ENCODE data around the gene MAP3K9.

The MAP3K9 gene

GRCh38 chr14:70827347-70827746 is 18.0 kb upstream of the MAP3K9 start (continued):
- no peak for TF ChIP-seq POU6F1 (CRISPR knock-in tag; IDR thresholded peaks at IDR 0.05; ENCODE audit: borderline replicate concordance, low read depth)
- no peak for TF ChIP-seq CSRNP3 (CRISPR knock-in tag; IDR thresholded peaks at IDR 0.05)
- TF ChIP-seq ZNF565 (CRISPR knock-in tag; conservative IDR thresholded peaks at IDR 0.05; ENCODE audit: low read depth): no peak

DNA sequence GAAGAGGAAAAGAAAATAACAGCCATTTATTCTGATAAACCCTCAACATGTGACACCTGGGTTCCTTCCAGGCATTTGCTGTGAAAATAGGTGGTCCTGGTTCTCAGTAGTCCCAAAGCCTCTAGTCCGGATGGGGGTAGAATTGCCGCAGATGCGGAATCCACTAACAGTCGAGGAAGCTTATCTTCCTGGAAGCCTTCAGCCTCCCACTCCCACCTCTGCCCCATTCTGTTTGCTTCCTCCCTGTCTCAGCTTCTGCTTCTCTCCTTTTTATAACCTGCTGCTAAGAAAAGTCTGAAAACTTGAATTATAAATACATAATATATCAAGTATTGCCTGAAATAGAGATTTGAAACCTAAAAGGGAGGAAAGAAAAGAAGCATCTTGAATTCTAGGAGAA is 14.0 kb upstream of the MAP3K9 start:
- TF ChIP-seq, protein P1, sequence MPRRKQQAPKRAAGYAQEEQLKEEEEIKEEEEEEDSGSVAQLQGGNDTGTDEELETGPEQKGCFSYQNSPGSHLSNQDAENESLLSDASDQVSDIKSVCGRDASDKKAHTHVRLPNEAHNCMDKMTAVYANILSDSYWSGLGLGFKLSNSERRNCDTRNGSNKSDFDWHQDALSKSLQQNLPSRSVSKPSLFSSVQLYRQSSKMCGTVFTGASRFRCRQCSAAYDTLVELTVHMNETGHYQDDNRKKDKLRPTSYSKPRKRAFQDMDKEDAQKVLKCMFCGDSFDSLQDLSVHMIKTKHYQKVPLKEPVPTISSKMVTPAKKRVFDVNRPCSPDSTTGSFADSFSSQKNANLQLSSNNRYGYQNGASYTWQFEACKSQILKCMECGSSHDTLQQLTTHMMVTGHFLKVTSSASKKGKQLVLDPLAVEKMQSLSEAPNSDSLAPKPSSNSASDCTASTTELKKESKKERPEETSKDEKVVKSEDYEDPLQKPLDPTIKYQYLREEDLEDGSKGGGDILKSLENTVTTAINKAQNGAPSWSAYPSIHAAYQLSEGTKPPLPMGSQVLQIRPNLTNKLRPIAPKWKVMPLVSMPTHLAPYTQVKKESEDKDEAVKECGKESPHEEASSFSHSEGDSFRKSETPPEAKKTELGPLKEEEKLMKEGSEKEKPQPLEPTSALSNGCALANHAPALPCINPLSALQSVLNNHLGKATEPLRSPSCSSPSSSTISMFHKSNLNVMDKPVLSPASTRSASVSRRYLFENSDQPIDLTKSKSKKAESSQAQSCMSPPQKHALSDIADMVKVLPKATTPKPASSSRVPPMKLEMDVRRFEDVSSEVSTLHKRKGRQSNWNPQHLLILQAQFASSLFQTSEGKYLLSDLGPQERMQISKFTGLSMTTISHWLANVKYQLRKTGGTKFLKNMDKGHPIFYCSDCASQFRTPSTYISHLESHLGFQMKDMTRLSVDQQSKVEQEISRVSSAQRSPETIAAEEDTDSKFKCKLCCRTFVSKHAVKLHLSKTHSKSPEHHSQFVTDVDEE (CRISPR knock-in tag; IDR thresholded peaks at IDR 0.05): no peak
- TF ChIP-seq ZC3H10 (CRISPR knock-in tag; IDR thresholded peaks at IDR 0.05): no peak
- TF ChIP-seq, protein P2, sequence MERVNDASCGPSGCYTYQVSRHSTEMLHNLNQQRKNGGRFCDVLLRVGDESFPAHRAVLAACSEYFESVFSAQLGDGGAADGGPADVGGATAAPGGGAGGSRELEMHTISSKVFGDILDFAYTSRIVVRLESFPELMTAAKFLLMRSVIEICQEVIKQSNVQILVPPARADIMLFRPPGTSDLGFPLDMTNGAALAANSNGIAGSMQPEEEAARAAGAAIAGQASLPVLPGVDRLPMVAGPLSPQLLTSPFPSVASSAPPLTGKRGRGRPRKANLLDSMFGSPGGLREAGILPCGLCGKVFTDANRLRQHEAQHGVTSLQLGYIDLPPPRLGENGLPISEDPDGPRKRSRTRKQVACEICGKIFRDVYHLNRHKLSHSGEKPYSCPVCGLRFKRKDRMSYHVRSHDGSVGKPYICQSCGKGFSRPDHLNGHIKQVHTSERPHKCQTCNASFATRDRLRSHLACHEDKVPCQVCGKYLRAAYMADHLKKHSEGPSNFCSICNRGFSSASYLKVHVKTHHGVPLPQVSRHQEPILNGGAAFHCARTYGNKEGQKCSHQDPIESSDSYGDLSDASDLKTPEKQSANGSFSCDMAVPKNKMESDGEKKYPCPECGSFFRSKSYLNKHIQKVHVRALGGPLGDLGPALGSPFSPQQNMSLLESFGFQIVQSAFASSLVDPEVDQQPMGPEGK (CRISPR knock-in tag; IDR thresholded peaks at IDR 0.05; ENCODE audit: borderline replicate concordance): no peak
- TF ChIP-seq ESRRG (CRISPR knock-in tag; IDR thresholded peaks at IDR 0.05): no peak
- no peak for TF ChIP-seq ZNF70 (CRISPR knock-in tag; IDR thresholded peaks at IDR 0.05)
- TF ChIP-seq SNAI2 (CRISPR knock-in tag; IDR thresholded peaks at IDR 0.05): no peak
- no peak for TF ChIP-seq CREB5 (CRISPR knock-in tag; IDR thresholded peaks at IDR 0.05; ENCODE audit: low read depth)
- no peak for TF ChIP-seq PPARA (CRISPR knock-in tag; IDR thresholded peaks at IDR 0.05; ENCODE audit: borderline replicate concordance)
- no peak for TF ChIP-seq ARNTL (CRISPR knock-in tag; IDR thresholded peaks at IDR 0.05; ENCODE audit: borderline replicate concordance, low read depth)
- ATAC-seq: no peak

DNA sequence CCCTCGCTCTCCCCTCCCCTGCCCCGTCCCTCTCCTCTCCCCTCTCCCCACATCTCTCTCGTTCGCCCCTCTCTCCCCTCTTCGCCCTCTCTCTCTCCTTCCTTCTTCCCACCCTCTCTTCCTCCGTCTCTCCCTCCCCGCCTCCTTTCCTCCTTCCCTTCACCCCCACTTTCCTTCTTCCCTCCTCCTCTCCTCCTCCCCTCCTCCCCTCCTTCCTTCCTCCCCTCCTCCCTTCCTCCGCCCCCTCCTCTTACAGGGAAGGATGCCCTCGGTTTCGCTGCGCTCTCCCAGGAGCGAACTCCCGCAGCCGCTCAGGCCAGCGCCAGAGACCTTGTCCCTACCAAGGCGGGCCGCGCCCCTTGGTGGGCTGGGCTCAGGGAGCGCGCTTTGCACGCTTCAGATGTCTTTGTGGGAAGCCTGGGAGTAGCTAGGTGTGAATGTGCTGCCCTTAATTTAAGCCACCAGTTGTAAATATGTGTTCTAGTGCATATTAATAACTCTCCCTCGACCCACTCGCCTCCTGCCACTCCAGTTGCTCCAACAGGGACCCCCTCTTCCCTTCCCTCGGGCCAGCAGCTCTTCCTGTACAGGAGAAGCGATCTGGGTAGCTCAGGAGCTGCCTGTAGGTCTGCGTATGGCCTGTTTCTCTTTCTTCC is 13.3 kb upstream of the MAP3K9 start:
- no peak for TF ChIP-seq OSR1 (CRISPR knock-in tag; IDR thresholded peaks at IDR 0.05)
- no peak for TF ChIP-seq TCF4 (CRISPR knock-in tag; IDR thresholded peaks at IDR 0.05; ENCODE audit: borderline replicate concordance)
- TF ChIP-seq ARNTL (CRISPR knock-in tag; IDR thresholded peaks at IDR 0.05; ENCODE audit: borderline replicate concordance, low read depth): no peak
- no peak for TF ChIP-seq PPARA (CRISPR knock-in tag; IDR thresholded peaks at IDR 0.05; ENCODE audit: borderline replicate concordance)
- TF ChIP-seq POU6F1 (CRISPR knock-in tag; IDR thresholded peaks at IDR 0.05; ENCODE audit: borderline replicate concordance, low read depth): no peak
- ATAC-seq: peak; percentile 70
